Epithelial cell of proximal tubule (primary cell): ENCODE measurements around the gene KMT2A. TPM values are rescaled to one million over a fixed set of nuclear protein-coding genes. Genes with fewer than 3 reads are reported as not detected.
"Not testable (repeated sequence)": the region's sequence is repeated elsewhere in the genome, so short reads cannot be mapped to it uniquely, and the experiment has no call there.

Source experiments
- DNase-seq: peaks from one replicate; pipeline ENCODE4 v3.0.0-alpha.2; 2011; ENCODE audit warnings: low read depth
- H3K4me3 ChIP-seq: 2 replicates; pipeline ENCODE4 v1.5.1; 2011; ENCODE audit warnings: low read depth, mild to moderate bottlenecking, low read length
- CTCF ChIP-seq: conservative IDR thresholded peaks from 2 replicates; pipeline ENCODE4 v1.5.1; 2012; ENCODE audit warnings: low read depth, mild to moderate bottlenecking, low read length
- total RNA-seq: library from RNA; depleted of rRNA; stranded (reverse); fragments of >200 nt; gene quantifications from 2 replicates; pipeline ENCODE4 v1.2.3, GENCODE V29; 2015

KMT2A gene
- total RNA-seq, 1 donor from 2014 or later, result 42.1 TPM

GRCh38 chr11:118450451-118450850, 14.2 kb downstream of the KMT2A start:
- no peak for TF ChIP-seq CTCF
- H3K4me3 ChIP-seq, result no peak overlapping the region
- DNase-seq, result no peak

GRCh38 chr11:118462178-118462577, 25.9 kb downstream of the KMT2A start:
- no peak overlapping the region for H3K4me3 ChIP-seq
- TF ChIP-seq CTCF, result no peak
- no peak for DNase-seq

DNA sequence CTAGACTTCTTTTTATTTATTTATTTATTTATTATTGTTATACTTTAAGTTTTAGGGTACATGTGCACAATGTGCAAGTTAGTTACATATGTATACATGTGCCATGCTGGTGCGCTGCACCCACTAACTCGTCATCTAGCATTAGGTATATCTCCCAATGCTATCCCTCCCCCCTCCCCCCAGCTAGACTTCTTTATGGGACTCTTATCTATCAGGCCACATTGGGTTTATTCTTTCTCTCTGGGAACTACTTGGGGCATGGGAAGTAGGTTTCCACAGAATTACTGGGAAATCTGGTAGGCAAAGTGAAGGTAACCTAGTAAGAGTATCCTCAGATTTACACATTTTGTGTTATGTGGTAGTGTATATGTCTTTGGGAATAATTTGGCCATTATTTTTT, 32.7 kb downstream of the KMT2A start:
- not testable (repeated sequence) for DNase-seq, H3K4me3 ChIP-seq

- TF ChIP-seq CTCF, result no peak
- DNase-seq, result no peak
- no peak overlapping the region for H3K4me3 ChIP-seq
These were observed 34.7 kb downstream of the KMT2A start for GRCh38 chr11:118471030-118471429.

DNA sequence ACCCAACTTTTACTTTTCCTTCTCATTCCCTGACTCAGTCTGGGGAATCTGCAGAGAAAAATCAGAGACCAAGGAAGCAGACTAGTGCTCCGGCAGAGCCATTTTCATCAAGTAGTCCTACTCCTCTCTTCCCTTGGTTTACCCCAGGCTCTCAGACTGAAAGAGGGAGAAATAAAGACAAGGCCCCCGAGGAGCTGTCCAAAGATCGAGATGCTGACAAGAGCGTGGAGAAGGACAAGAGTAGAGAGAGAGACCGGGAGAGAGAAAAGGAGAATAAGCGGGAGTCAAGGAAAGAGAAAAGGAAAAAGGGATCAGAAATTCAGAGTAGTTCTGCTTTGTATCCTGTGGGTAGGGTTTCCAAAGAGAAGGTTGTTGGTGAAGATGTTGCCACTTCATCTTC, 37.2 kb downstream of the KMT2A start:
- TF ChIP-seq CTCF, result no peak
- no peak for DNase-seq
- H3K4me3 ChIP-seq, result no peak overlapping the region

DNA sequence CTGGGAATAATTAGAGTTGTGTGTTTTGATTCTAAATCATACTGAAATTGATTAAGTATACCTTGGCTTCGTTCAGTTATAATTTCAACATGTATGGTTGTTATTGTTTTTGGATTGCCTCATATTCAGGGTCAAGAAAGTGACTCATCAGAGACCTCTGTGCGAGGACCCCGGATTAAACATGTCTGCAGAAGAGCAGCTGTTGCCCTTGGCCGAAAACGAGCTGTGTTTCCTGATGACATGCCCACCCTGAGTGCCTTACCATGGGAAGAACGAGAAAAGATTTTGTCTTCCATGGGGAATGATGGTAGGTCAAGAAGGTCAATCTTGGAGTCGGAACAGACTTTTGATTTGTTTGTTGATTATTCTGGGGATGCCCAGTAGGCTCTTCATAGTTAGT, 40.4 kb downstream of the KMT2A start:
- TF ChIP-seq CTCF, result no peak
- H3K4me3 ChIP-seq, result no peak overlapping the region
- DNase-seq, result no peak

DNA sequence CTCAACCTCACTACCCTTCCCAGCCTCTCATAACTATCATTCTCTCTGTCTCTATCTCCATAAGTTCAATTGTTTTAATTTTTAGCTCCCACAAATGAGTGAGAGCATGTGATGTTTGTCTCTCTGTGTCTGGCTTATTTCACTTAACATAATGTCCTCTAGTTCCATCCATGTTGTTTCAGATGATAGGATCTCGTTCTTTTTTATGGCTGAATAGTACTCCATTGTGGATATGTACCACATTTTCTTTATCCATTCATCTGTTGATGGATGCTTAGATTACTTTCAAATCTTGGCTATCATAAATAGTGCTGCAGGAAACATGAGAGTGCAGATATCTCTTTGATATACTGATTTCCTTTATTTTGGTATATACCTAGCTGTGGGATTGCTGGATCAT, 44.9 kb downstream of the KMT2A start:
- DNase-seq, H3K4me3 ChIP-seq: not testable (repeated sequence)

- no peak overlapping the region for H3K4me3 ChIP-seq
- TF ChIP-seq CTCF, result no peak
- DNase-seq, result no peak
These were observed 48.1 kb downstream of the KMT2A start for GRCh38 chr11:118484405-118484804.
